A549 (cell line): ENCODE data around the gene SERTAD2. TPM values are rescaled to one million over a fixed set of nuclear protein-coding genes. Genes with fewer than 3 reads are reported as not detected.

Source experiments
- ATAC-seq, 2 experiments: fragments of 200-7000 bp in 1 of 2; fragments of >200 bp in 1 of 2; cut with Nextera tagmentation in 1 of 2; cut with Tn5 transposase in 1 of 2; 3 replicates each; pipeline versions ENCODE4 v1.8.0 to v1.9.1; 2018 to 2020; ENCODE audit warnings: mild to moderate bottlenecking in 1 of 2, moderate library complexity in 1 of 2
- CTCF ChIA-PET: fragments of 300-600 bp; sonication (Branson Sonifier 250); formaldehyde crosslinking; extraction: SDS; loops from one replicate; lab custom pipeline; 2021; ENCODE audit warnings: antibody characterized with exemption, inconsistent platforms; lab: Yijun Ruan, JAX
- POLR2A ChIA-PET: fragments of 350-600 bp; formaldehyde crosslinking; extraction: SDS; loops from one replicate; lab custom pipeline; 2021; ENCODE audit warnings: antibody characterized with exemption, inconsistent platforms; lab: Yijun Ruan, JAX
- DNase-seq, 2 experiments: peaks; one replicate each; pipeline versions ENCODE4 v3.0.0 to v3.0.0-alpha.2; 2011 to 2016; ENCODE audit warnings: low read depth in 1 of 2, low spot score in 1 of 2
- FAIRE-seq: peaks from 2 replicates; lab custom pipeline; 2011; peaks lifted over from hg19 to GRCh38; lab: Jason Lieb, UNC
- H3K27ac ChIP-seq, 2 experiments: fragments of >200 bp; sonication (Bioruptor Twin); formaldehyde crosslinking; 3 replicates each; pipeline ENCODE4 v1.5.1; 2016 to 2017
- H3K4me1 ChIP-seq: fragments of >200 bp; sonication (Bioruptor Twin); formaldehyde crosslinking; 3 replicates; pipeline ENCODE4 v1.6.1; 2016
- H3K4me2 ChIP-seq: fragments of >200 bp; sonication (Bioruptor Twin); formaldehyde crosslinking; 3 replicates; pipeline ENCODE4 v1.6.1; 2016
- H3K4me3 ChIP-seq: fragments of >200 bp; sonication (Bioruptor Twin); formaldehyde crosslinking; 3 replicates; pipeline ENCODE4 v1.5.1; 2016
- H3K9me3 ChIP-seq: fragments of >200 bp; sonication (Bioruptor Twin); formaldehyde crosslinking; 3 replicates; pipeline ENCODE4 v1.6.1; 2016
- CBX2 ChIP-seq: fragments of 200-600 bp; sonication (generic); IDR thresholded peaks from 2 replicates; pipeline ENCODE4 v1.6.1; 2016; ENCODE audit warnings: low read depth, mild to moderate bottlenecking, borderline replicate concordance
- CEBPB ChIP-seq, 2 experiments: fragments of >200 bp in 1 of 2; sonication (Bioruptor Twin) in 1 of 2; formaldehyde crosslinking in 1 of 2; IDR thresholded peaks; 2 replicates each; pipeline ENCODE4 v1.6.1; 2012 to 2016
- CHD4 ChIP-seq: fragments of 200-600 bp; sonication (generic); IDR thresholded peaks from 2 replicates; pipeline ENCODE4 v1.6.1; 2016; ENCODE audit warnings: antibody characterized with exemption, mild to moderate bottlenecking, borderline replicate concordance
- EHF ChIP-seq: fragments of 250-450 bp; sonication (Bioruptor Pico); IDR thresholded peaks from 2 replicates; pipeline ENCODE4 v1.5.0; 2020; ENCODE audit warnings: mild to moderate bottlenecking
- HOXA7 ChIP-seq: fragments of 250-450 bp; sonication (Bioruptor Pico); IDR thresholded peaks from 2 replicates; pipeline ENCODE4 v1.5.0; 2020; ENCODE audit warnings: mild to moderate bottlenecking, moderate library complexity
- KDM1A ChIP-seq: fragments of 200-600 bp; sonication (generic); IDR thresholded peaks from 2 replicates; pipeline ENCODE4 v1.6.1; 2016; ENCODE audit warnings: low read depth, mild to moderate bottlenecking
- MAFK ChIP-seq: fragments of 450-650 bp; IDR thresholded peaks from 2 replicates; pipeline ENCODE4 v1.6.1; 2014; ENCODE audit not compliant: partially characterized antibody
- MAZ ChIP-seq: fragments of 150-350 bp; IDR thresholded peaks from 2 replicates; pipeline ENCODE4 v1.6.1; 2014; ENCODE audit warnings: antibody characterized with exemption, low read depth, low read length, borderline replicate concordance
- NR3C1 ChIP-seq: fragments of >200 bp; sonication (Bioruptor Twin); formaldehyde crosslinking; IDR thresholded peaks from 3 replicates; pipeline ENCODE4 v1.6.1; 2017
- PHF8 ChIP-seq: fragments of 200-600 bp; sonication (generic); IDR thresholded peaks from 2 replicates; pipeline ENCODE4 v1.6.1; 2016; ENCODE audit warnings: low read depth, mild to moderate bottlenecking, antibody characterized with exemption, moderate library complexity, borderline replicate concordance
- POLR2A ChIP-seq: IDR thresholded peaks from 2 replicates; pipeline ENCODE4 v1.6.1; 2012; ENCODE audit warnings: mild to moderate bottlenecking, low read length
- POLR2AphosphoS2 ChIP-seq: conservative IDR thresholded peaks from 2 replicates; pipeline ENCODE4 v1.6.1; 2012; ENCODE audit warnings: low read length, improper control_type of control experiment, inconsistent platforms
- SREBF2 ChIP-seq: fragments of 450-650 bp; IDR thresholded peaks from 2 replicates; pipeline ENCODE4 v1.6.1; 2014; ENCODE audit warnings: mild to moderate bottlenecking, moderate library complexity
- ZNF302 ChIP-seq: fragments of 250-450 bp; sonication (Bioruptor Pico); IDR thresholded peaks from 2 replicates; pipeline ENCODE4 v1.9.0; 2021; ENCODE audit warnings: inconsistent platforms, mild to moderate bottlenecking, moderate library complexity
- ZSCAN20 ChIP-seq: fragments of 250-450 bp; sonication (Bioruptor Pico); IDR thresholded peaks from 2 replicates; pipeline ENCODE4 v1.8.0; 2022; ENCODE audit warnings: mild to moderate bottlenecking, moderate library complexity
- WGBS: methylation state at CpG from one replicate; pipeline ENCODE4 v1.1.6; 2017; ENCODE audit errors: missing lambda C conversion rate; 5-methylcytosine and 5-hydroxymethylcytosine counted together
- polyA plus RNA-seq, 4 experiments: library from polyadenylated mRNA; depleted of rRNA in 3 of 4; stranded (reverse); fragments of >200 nt; fragmentation: RNase III in 1 of 4; extraction: RNeasy Plus Mini Kit Qiagen cat#74134 plus additional on column Dnase treatment in 1 of 4; gene quantifications; 2 replicates in 3 of 4; 3 replicates in 1 of 4; pipeline ENCODE4 v1.2.3, GENCODE V29; 2011 to 2017
- TF ChIP-seq, protein P1 (sequence below): IDR thresholded peaks from 2 replicates; pipeline ENCODE4 v1.6.1; 2012
- TF ChIP-seq, protein P2 (sequence below): IDR thresholded peaks from 2 replicates; pipeline ENCODE4 v1.6.1; 2012
- TF ChIP-seq, protein P3 (sequence below): fragments of >200 bp; sonication (Bioruptor Twin); formaldehyde crosslinking; IDR thresholded peaks from 2 replicates; pipeline ENCODE4 v1.6.1; 2016
- TF ChIP-seq, protein P4 (sequence below): fragments of 450-650 bp; IDR thresholded peaks from 2 replicates; pipeline ENCODE4 v1.6.1; 2014; ENCODE audit warnings: antibody characterized with exemption
- TF ChIP-seq, protein P5 (sequence below): fragments of 250-450 bp; sonication (Bioruptor Pico); IDR thresholded peaks from 2 replicates; pipeline ENCODE4 v1.5.0; 2020; ENCODE audit warnings: low read depth, mild to moderate bottlenecking, moderate library complexity
- TF ChIP-seq, protein P6 (sequence below): fragments of >200 bp; sonication (Bioruptor Twin); formaldehyde crosslinking; IDR thresholded peaks from 3 replicates; pipeline ENCODE4 v1.5.1; 2016
- TF ChIP-seq, protein P7 (sequence below): fragments of 200-600 bp; sonication (generic); IDR thresholded peaks from 2 replicates; pipeline ENCODE4 v1.6.1; 2016; ENCODE audit warnings: antibody characterized with exemption, mild to moderate bottlenecking, moderate library complexity
- TF ChIP-seq, protein P8 (sequence below): IDR thresholded peaks from 2 replicates; pipeline ENCODE4 v1.6.1; 2012; ENCODE audit warnings: low read depth, borderline replicate concordance
- TF ChIP-seq, protein P9 (sequence below): fragments of >200 bp; sonication (Bioruptor Twin); formaldehyde crosslinking; IDR thresholded peaks from 3 replicates; pipeline ENCODE4 v1.6.1; 2016

Gene SERTAD2
- polyA plus RNA-seq, 2 of the 4 experiments (the other 2 are of a cell fraction) = 11.8 TPM

DNA sequence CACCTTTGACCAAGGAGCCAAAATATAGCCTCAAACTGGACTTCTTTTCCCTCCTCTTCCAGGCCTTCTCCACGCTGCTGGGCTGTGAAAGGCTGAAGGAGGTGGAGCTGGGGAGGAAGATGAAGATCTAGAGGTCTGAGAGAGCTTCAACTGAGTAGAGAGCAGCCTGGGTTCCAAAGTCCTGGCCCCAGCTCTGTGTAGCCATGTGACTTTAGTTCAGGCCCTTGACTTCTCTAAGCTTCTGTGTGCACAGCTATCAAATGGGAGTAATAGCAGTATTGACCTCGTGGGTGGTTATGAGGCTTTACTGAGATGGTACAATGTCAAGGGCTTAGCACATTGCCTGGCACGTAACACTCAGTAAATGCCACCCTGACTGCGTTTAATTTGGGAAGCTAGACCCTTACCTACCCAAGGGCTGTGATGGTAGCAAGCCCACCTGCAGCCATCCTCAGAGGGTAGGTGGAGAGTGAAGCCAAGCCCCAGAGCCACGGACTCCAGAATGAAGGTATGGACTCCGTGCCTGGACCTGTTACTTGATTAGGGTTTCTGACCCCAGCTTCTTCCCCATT, 38.4 kb downstream of the SERTAD2 start:
- H3K4me3 ChIP-seq = no peak overlapping the region
- no peaks in the 10 kb centered on the region for H3K9me3 ChIP-seq
- no peaks in the 10 kb centered on the region for H3K4me1 ChIP-seq
- 74% methylated on average over 6 of the region's 6 CpGs for WGBS
- no peak overlapping the region for H3K4me2 ChIP-seq
- POLR2A ChIA-PET = interaction anchor here (0.6 to 1.0 kb wide), 3 partner anchors 16 to 596 kb away, joined by 4 to 5 read pairs (median 4); no protein-coding TSS in a partner anchor
- no peak for TF ChIP-seq CHD4
- TF ChIP-seq ZNF302 (CRISPR knock-in tag) = no peak
- TF ChIP-seq, protein P1, sequence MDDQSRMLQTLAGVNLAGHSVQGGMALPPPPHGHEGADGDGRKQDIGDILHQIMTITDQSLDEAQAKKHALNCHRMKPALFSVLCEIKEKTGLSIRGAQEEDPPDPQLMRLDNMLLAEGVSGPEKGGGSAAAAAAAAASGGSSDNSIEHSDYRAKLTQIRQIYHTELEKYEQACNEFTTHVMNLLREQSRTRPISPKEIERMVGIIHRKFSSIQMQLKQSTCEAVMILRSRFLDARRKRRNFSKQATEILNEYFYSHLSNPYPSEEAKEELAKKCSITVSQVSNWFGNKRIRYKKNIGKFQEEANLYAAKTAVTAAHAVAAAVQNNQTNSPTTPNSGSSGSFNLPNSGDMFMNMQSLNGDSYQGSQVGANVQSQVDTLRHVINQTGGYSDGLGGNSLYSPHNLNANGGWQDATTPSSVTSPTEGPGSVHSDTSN = no peak
- TF ChIP-seq ZSCAN20 (CRISPR knock-in tag) = no peak
- TF ChIP-seq, protein P2, sequence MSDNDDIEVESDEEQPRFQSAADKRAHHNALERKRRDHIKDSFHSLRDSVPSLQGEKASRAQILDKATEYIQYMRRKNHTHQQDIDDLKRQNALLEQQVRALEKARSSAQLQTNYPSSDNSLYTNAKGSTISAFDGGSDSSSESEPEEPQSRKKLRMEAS = no peak
- TF ChIP-seq HOXA7 = no peak
- TF ChIP-seq, protein P3, sequence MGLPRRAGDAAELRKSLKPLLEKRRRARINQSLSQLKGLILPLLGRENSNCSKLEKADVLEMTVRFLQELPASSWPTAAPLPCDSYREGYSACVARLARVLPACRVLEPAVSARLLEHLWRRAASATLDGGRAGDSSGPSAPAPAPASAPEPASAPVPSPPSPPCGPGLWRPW = no peak
- TF ChIP-seq, protein P4, sequence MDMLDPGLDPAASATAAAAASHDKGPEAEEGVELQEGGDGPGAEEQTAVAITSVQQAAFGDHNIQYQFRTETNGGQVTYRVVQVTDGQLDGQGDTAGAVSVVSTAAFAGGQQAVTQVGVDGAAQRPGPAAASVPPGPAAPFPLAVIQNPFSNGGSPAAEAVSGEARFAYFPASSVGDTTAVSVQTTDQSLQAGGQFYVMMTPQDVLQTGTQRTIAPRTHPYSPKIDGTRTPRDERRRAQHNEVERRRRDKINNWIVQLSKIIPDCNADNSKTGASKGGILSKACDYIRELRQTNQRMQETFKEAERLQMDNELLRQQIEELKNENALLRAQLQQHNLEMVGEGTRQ = no peak
- TF ChIP-seq, protein P5, sequence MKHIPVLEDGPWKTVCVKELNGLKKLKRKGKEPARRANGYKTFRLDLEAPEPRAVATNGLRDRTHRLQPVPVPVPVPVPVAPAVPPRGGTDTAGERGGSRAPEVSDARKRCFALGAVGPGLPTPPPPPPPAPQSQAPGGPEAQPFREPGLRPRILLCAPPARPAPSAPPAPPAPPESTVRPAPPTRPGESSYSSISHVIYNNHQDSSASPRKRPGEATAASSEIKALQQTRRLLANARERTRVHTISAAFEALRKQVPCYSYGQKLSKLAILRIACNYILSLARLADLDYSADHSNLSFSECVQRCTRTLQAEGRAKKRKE = no peak
- TF ChIP-seq PHF8 = no peak
- TF ChIP-seq, protein P6, sequence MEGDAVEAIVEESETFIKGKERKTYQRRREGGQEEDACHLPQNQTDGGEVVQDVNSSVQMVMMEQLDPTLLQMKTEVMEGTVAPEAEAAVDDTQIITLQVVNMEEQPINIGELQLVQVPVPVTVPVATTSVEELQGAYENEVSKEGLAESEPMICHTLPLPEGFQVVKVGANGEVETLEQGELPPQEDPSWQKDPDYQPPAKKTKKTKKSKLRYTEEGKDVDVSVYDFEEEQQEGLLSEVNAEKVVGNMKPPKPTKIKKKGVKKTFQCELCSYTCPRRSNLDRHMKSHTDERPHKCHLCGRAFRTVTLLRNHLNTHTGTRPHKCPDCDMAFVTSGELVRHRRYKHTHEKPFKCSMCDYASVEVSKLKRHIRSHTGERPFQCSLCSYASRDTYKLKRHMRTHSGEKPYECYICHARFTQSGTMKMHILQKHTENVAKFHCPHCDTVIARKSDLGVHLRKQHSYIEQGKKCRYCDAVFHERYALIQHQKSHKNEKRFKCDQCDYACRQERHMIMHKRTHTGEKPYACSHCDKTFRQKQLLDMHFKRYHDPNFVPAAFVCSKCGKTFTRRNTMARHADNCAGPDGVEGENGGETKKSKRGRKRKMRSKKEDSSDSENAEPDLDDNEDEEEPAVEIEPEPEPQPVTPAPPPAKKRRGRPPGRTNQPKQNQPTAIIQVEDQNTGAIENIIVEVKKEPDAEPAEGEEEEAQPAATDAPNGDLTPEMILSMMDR = no peak
- no peak for TF ChIP-seq NR3C1
- TF ChIP-seq, protein P7, sequence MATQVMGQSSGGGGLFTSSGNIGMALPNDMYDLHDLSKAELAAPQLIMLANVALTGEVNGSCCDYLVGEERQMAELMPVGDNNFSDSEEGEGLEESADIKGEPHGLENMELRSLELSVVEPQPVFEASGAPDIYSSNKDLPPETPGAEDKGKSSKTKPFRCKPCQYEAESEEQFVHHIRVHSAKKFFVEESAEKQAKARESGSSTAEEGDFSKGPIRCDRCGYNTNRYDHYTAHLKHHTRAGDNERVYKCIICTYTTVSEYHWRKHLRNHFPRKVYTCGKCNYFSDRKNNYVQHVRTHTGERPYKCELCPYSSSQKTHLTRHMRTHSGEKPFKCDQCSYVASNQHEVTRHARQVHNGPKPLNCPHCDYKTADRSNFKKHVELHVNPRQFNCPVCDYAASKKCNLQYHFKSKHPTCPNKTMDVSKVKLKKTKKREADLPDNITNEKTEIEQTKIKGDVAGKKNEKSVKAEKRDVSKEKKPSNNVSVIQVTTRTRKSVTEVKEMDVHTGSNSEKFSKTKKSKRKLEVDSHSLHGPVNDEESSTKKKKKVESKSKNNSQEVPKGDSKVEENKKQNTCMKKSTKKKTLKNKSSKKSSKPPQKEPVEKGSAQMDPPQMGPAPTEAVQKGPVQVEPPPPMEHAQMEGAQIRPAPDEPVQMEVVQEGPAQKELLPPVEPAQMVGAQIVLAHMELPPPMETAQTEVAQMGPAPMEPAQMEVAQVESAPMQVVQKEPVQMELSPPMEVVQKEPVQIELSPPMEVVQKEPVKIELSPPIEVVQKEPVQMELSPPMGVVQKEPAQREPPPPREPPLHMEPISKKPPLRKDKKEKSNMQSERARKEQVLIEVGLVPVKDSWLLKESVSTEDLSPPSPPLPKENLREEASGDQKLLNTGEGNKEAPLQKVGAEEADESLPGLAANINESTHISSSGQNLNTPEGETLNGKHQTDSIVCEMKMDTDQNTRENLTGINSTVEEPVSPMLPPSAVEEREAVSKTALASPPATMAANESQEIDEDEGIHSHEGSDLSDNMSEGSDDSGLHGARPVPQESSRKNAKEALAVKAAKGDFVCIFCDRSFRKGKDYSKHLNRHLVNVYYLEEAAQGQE = no peak
- no peak for TF ChIP-seq POLR2A
- FAIRE-seq (no peak), ATAC-seq (no peak), DNase-seq (no peak)
- H3K27ac ChIP-seq = no peak overlapping the region
- CTCF ChIA-PET = interaction anchor here (0.6 to 3.6 kb wide), 13 partner anchors 9 to 718 kb away, joined by 3 to 15 read pairs (median 3); no protein-coding TSS in a partner anchor

DNA sequence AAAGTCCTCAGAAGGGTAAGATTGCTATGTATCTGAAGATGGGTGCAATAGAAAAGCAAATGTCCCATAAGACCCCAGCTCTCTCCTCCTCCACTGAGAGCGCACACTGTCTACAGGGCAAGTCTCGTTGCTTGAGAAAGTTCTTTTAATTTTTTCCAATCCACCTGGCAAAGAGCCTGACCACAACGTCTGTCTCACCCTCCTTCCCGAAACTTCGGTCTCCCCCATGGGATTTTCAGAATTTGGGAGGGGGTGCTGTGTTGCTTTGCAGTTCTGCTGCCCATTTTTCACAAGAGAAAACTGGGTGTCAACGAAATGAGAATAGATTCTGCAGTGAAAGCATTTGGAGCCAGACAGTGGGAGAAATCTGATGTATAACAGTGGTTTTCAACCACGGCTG, 40.4 kb downstream of the SERTAD2 start:
- ATAC-seq (no peak), FAIRE-seq (no peak), DNase-seq (no peak)
- H3K4me3 ChIP-seq = no peak overlapping the region
- WGBS = 70% methylated on average over 7 of the region's 7 CpGs
- H3K4me1 ChIP-seq = 0 out of 3 replicates have a peak, but pooled peaks cover 4% of the 10 kb centered on the region
- no peaks in the 10 kb centered on the region for H3K9me3 ChIP-seq
- no peak overlapping the region for H3K4me2 ChIP-seq
- CTCF ChIA-PET = interaction anchor here (0.7 to 1.0 kb wide), 2 partner anchors 15 to 18 kb away, joined by 3 read pairs; no protein-coding TSS in a partner anchor
- POLR2A ChIA-PET = no interaction called here
- H3K27ac ChIP-seq = no peak overlapping the region
- TF ChIP-seq MAFK = no peak
- no peak for TF ChIP-seq CBX2
- no peak for TF ChIP-seq SREBF2
- no peak for TF ChIP-seq MAZ
- TF ChIP-seq POLR2AphosphoS2 = no peak
- TF ChIP-seq KDM1A = no peak
- TF ChIP-seq EHF (CRISPR knock-in tag) = no peak
- TF ChIP-seq, protein P8, sequence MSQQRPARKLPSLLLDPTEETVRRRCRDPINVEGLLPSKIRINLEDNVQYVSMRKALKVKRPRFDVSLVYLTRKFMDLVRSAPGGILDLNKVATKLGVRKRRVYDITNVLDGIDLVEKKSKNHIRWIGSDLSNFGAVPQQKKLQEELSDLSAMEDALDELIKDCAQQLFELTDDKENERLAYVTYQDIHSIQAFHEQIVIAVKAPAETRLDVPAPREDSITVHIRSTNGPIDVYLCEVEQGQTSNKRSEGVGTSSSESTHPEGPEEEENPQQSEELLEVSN = no peak
- TF ChIP-seq, protein P9, sequence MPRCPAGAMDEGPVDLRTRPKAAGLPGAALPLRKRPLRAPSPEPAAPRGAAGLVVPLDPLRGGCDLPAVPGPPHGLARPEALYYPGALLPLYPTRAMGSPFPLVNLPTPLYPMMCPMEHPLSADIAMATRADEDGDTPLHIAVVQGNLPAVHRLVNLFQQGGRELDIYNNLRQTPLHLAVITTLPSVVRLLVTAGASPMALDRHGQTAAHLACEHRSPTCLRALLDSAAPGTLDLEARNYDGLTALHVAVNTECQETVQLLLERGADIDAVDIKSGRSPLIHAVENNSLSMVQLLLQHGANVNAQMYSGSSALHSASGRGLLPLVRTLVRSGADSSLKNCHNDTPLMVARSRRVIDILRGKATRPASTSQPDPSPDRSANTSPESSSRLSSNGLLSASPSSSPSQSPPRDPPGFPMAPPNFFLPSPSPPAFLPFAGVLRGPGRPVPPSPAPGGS = no peak
- TF ChIP-seq ZSCAN20 (CRISPR knock-in tag) = no peak
- no peak for TF ChIP-seq CEBPB (IDR thresholded peaks at IDR 0.05)
